Fibroblast of pulmonary artery (primary cell): ENCODE data around the gene PTPRM.
A peak's percentile ranks its signal among the peaks of the same experiment; 100 is the strongest.

Experiments
- DNase-seq: peaks from one replicate; pipeline ENCODE4 v3.0.0-alpha.2; 2010; ENCODE audit warnings: low read depth
- H3K4me3 ChIP-seq: replicated peaks from 2 replicates; pipeline ENCODE4 v1.5.1; 2011; ENCODE audit warnings: low read depth, mild to moderate bottlenecking, control low read depth, low read length, moderate library complexity
- TF ChIP-seq, protein P1 (sequence below): IDR thresholded peaks from 2 replicates; pipeline ENCODE4 v1.5.1; 2011; ENCODE audit warnings: mild to moderate bottlenecking, control low read depth, low read length, inconsistent platforms; ENCODE audit errors: missing control alignments

Gene PTPRM

DNA sequence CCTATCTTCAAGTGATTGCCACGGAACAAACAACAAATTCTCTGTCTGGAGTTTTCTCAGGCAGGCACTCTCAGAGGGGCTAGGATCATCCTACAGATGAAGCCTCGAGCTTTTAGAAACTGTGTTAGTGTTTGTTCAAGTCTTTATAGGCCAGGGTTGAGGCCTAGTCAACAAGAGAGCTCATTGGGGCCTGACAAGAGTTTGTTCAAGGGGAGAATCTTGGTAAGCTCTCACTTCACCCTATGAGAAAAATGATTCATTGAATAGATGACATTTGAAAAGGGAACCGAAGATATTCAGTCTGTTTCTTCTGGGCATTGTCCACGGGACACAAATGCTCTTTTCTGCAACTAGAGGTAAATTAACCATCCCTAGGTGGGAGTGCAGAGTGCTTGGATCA lies 476.9 kb downstream of the PTPRM start:
- TF ChIP-seq, protein P1, sequence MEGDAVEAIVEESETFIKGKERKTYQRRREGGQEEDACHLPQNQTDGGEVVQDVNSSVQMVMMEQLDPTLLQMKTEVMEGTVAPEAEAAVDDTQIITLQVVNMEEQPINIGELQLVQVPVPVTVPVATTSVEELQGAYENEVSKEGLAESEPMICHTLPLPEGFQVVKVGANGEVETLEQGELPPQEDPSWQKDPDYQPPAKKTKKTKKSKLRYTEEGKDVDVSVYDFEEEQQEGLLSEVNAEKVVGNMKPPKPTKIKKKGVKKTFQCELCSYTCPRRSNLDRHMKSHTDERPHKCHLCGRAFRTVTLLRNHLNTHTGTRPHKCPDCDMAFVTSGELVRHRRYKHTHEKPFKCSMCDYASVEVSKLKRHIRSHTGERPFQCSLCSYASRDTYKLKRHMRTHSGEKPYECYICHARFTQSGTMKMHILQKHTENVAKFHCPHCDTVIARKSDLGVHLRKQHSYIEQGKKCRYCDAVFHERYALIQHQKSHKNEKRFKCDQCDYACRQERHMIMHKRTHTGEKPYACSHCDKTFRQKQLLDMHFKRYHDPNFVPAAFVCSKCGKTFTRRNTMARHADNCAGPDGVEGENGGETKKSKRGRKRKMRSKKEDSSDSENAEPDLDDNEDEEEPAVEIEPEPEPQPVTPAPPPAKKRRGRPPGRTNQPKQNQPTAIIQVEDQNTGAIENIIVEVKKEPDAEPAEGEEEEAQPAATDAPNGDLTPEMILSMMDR: no peak
- H3K4me3 ChIP-seq: no peak overlapping the region
- no peak for DNase-seq

DNA sequence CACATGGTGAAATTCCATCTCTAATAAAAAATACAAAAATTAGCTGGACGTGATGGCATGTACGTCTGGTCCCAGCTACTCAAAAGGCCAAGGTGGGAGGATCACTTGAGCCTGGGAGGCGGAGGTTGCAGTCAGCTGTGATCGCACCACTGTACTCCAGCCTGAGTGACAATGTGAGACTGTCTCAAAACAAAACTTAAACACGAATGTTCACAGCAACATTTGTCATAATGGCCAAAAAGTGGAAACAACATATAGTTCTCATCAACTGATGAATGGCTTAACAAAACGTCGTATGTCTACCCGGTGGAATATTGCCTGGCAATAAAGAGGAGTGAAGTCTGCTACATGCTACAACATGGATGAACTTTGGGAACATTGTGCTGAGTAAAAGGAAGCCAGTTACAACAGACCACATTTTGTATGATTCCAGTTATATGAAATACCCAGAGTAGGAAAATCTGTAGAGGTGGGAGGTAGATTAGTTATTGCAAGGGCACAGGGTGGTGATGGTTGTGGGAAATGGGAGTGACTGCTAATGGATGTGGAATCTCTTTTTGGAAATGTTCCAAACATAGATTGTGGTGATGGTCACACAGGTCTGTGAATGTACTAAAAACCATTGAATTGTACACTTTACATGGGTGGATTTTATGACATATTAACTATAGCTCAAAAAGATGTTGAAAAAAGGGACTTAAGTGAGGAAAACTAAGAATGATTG lies 478.2 kb downstream of the PTPRM start:
- TF ChIP-seq, protein P1: no peak
- H3K4me3 ChIP-seq: no peak overlapping the region
- peak; percentile 25 for DNase-seq

DNA sequence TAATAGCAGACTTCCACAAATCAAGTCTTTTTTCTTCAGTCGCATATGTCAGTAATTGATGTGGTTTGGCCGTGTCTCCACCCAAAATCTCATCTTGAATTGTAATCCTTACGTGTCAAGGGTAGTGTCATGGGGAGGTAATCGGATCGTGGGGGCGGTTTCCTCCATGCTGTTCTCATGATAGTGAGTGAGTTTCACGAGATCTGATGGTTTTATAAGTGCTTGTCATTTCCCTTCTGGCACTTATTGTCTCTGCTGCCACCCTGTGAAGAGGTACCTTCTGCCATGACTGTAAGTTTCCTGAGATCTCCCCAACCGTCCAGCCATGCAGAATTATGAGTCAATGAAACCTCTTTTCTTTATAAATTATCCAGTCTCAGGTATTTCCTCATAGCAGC lies 478.8 kb downstream of the PTPRM start:
- TF ChIP-seq, protein P1: no peak

DNA sequence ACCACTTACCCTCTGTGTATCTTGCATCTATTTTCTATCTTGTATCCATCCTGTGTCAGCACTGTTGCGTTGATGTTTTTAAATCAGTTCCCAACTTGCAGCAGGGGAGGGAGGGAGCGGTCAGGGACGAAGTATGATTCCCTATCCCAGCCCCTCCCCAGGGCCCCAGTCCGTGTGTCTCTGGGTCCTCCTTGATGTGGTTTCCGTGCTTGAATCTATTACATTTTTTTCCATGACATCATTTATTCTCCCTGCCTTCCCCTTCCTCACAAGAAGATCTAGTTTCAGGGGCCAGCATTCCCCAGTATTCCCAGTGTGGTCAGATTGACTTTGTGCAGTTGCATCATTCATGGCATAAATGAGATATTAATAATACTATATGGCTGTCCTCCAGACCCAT lies 479.3 kb downstream of the PTPRM start:
- H3K4me3 ChIP-seq: no peak overlapping the region
- TF ChIP-seq, protein P1: no peak
- DNase-seq: no peak

More for the DNA sequence above, 478.8 kb downstream of the PTPRM start:
- DNase-seq: no peak
- H3K4me3 ChIP-seq: no peak overlapping the region

DNA sequence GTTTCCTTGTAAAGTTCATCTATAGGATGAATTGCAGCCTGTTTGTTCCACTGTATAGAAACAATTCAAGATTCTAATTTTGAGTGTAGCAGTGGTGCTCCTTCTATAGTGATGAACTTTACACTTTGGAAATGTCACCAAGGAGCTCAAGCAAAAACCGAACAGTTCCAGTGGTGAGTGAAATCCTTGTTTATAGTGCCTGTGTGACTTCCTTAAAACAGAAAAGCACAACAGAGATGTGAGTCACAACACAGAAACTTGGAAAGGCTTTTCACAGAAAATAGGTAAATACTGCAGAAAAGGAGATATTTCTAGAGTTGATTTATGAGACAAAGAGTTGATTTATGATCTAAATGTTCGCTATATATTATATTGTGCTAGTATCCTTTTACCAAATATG lies 482.0 kb downstream of the PTPRM start:
- TF ChIP-seq, protein P1: no peak
- no peak for DNase-seq
- no peak overlapping the region for H3K4me3 ChIP-seq

DNA sequence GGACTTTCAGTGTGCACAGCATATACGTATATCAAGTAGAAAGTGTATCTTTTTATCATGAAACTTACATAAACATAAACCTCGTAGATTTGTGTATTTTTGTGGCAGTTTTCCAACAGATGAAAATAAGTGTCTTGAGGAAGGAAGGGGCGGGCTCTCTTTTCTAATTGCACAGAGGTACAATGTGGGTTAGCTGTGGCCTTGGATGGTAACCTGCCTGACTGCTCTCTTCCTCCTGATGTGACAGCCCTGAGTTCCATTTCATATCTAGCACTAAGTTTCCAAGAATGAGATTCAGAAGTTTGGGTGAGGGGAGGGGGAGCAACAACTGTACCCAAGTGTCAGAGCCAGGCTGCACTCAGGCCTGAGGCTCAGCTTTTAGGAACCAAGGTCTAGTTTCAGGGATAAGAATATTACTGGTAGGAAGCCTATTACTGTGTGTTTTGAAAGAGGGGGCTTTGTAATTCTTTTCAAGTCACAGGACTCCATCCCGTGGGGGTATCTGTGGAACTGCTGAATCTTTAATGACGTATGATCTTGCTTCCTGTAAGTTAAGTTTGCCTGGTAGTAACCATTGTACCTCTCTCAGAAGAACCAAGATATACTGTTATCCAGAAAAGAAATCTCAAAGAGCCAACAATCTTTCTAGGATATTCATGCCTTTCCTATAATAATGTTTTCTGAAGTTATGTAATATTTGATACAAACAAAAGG lies 483.7 kb downstream of the PTPRM start:
- DNase-seq: peak; percentile 37
- TF ChIP-seq, protein P1: no peak
- no peak overlapping the region for H3K4me3 ChIP-seq
